Gastroesophageal sphincter (tissue), 4 donors: ENCODE results near the gene MRPL43. TPM values are rescaled to one million over a fixed set of nuclear protein-coding genes. Genes with fewer than 3 reads are reported as not detected.

ENCODE experiments used
- ATAC-seq: fragments of 150-250 bp; one replicate; pipeline ENCODE4 v1.9.1; 2016; ENCODE audit warnings: mild to moderate bottlenecking, moderate library complexity
- H3K27ac ChIP-seq, 4 donors: fragments of 200-600 bp; sonication (generic) in 3 of 4; 1 replicate in 3 of 4; 2 replicates in 1 of 4; pipeline ENCODE4 v1.5.1; 2016 to 2019
- H3K27me3 ChIP-seq: fragments of 200-600 bp; sonication (generic); one replicate; pipeline ENCODE4 v1.5.1; 2019
- H3K36me3 ChIP-seq, 2 donors: fragments of 200-600 bp; sonication (generic); one replicate each; pipeline ENCODE4 v1.5.1; 2019; ENCODE audit warnings: control low read depth in 1 of 2
- H3K4me1 ChIP-seq, 3 donors: fragments of 200-600 bp; sonication (generic); 1 replicate in 2 of 3; 2 replicates in 1 of 3; pipeline ENCODE4 v1.5.1; 2016 to 2019; ENCODE audit warnings: control low read depth in 2 of 3
- H3K4me3 ChIP-seq, 2 donors: fragments of 200-600 bp; sonication (generic); one replicate each; pipeline ENCODE4 v1.5.1; 2019; ENCODE audit warnings: mild to moderate bottlenecking in 1 of 2, moderate library complexity in 1 of 2
- H3K9me3 ChIP-seq, 3 donors: fragments of 200-600 bp; sonication (generic); one replicate each; pipeline ENCODE4 v1.5.1; 2017 to 2019; ENCODE audit warnings: control low read depth in 2 of 3
- CTCF ChIP-seq, 4 experiments: fragments of 200-600 bp in 2 of 4; fragments of 450-650 bp in 2 of 4; sonication (generic) in 1 of 4; IDR thresholded peaks; one replicate each; pipeline ENCODE4 v1.5.1; 2017 to 2019; ENCODE audit warnings: antibody characterized with exemption in 4 of 4, mild to moderate bottlenecking in 2 of 4, moderate library complexity in 2 of 4
- EP300 ChIP-seq: sonication (generic); formaldehyde crosslinking; IDR thresholded peaks from one replicate; pipeline ENCODE4 v1.6.1; 2017; ENCODE audit warnings: antibody characterized with exemption, mild to moderate bottlenecking
- POLR2A ChIP-seq, 2 donors: fragments of 450-650 bp; IDR thresholded peaks; one replicate each; pipeline ENCODE4 v1.6.1; 2017; ENCODE audit warnings: antibody characterized with exemption in 2 of 2, mild to moderate bottlenecking in 2 of 2, moderate library complexity in 1 of 2
- POLR2AphosphoS5 ChIP-seq: sonication (generic); formaldehyde crosslinking; IDR thresholded peaks from one replicate; pipeline ENCODE4 v1.6.1; 2017; ENCODE audit warnings: antibody characterized with exemption
- WGBS, 2 donors: methylation state at CpG; one replicate each; pipeline ENCODE4 v1.1.5; 2018; ENCODE audit warnings: low coverage in 1 of 2; 5-methylcytosine and 5-hydroxymethylcytosine counted together
- total RNA-seq, 4 donors: library from RNA; depleted of rRNA; stranded (reverse); fragments of >200 nt; gene quantifications; one replicate each; pipeline ENCODE4 v1.1.0, GENCODE V29; 2016

MRPL43 gene
- total RNA-seq, 4 donors from 2014 or later, result 58.0 to 93.8 (median 80.7) TPM

DNA sequence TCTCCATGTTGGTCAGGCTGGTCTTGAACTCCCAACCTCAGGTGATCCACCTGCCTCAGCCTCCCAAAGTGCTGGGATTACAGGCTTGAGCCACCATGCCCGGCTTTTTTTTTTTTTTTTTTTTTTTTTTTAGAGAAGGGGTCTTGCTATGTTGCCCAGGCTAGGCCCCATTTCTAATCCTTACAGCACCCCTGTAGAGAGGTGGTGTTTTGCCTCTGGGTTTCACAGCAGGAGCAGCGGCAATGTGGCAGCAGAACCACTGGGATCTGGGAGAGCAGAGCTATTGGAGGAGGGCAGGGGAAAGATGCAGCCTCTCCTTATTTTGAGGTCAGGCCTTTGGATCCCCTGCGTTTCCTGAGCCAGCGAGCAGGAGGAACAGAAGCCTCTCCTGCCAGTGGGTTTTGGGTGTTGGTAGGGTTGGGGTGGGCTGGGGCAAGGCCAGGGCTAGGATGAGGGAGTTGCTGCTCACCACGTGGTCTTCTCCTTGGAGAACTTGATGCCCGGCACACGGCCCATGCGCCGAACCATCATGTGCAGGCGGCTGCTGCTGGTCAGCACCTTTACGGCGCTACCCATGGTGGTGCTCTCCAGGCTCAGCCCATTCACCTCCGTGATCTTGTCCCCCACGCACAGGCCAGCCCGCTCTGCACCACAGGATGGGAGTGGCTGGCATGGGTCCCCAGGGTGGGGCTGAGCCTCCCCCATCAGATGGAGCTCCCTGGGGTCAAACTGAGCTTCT is 35.8 kb upstream of the MRPL43 start:
- no peak overlapping the region for H3K4me3 ChIP-seq
- no peaks in the 10 kb centered on the region for H3K36me3 ChIP-seq
- 94% methylated on average over 7 of the region's 15 CpGs; no CpG with 5 or more reads in 1 of the 2 donors for WGBS, 2 donors
- no peak for ATAC-seq
- peaks cover 0 to 12% (median 0%) of the 10 kb centered on the region in 3 donors for H3K4me1 ChIP-seq
- H3K9me3 ChIP-seq, result no peaks in the 10 kb centered on the region
- no peak overlapping the region for H3K27ac ChIP-seq
- TF ChIP-seq POLR2AphosphoS5 (no peak), CTCF (IDR thresholded peaks at IDR 0.05) (no peak), EP300 (no peak)
- H3K27me3 ChIP-seq, result peaks cover 29% of the 10 kb centered on the region

- H3K4me1 ChIP-seq, result peaks cover 0 to 14% (median 0%) of the 10 kb centered on the region in 3 donors
- H3K36me3 ChIP-seq, result no peaks in the 10 kb centered on the region
- H3K27me3 ChIP-seq, result peaks cover 39% of the 10 kb centered on the region
- TF ChIP-seq POLR2A (IDR thresholded peaks at IDR 0.05) (no peak), CTCF (IDR thresholded peaks at IDR 0.05) (no peak), POLR2AphosphoS5 (no peak), EP300 (no peak)
- WGBS, 2 donors, result 82 to 84% methylated on average over 3 to 8 of the region's 11 CpGs
- ATAC-seq, result no peak
- no peak overlapping the region for H3K4me3 ChIP-seq
- H3K9me3 ChIP-seq, result no peaks in the 10 kb centered on the region
- no peak overlapping the region for H3K27ac ChIP-seq
These were observed 34.5 kb upstream of the MRPL43 start for GRCh38 chr10:101021692-101022251.

GRCh38 chr10:101021239-101021638 is 33.9 kb upstream of the MRPL43 start:
- Histone ChIP-seq H3K27me3 (peaks cover 44% of the 10 kb centered on the region), H3K4me3 (no peak overlapping the region), H3K9me3 (no peaks in the 10 kb centered on the region), H3K27ac (no peak overlapping the region), H3K4me1 (peaks cover 0 to 14% (median 0%) of the 10 kb centered on the region in 3 donors), H3K36me3 (no peaks in the 10 kb centered on the region)
- TF ChIP-seq POLR2AphosphoS5 (no peak), CTCF (IDR thresholded peaks at IDR 0.05) (no peak), POLR2A (IDR thresholded peaks at IDR 0.05) (no peak)
- no peak for ATAC-seq
- WGBS, 2 donors, result 86% methylated on average over 1 of the region's 4 CpGs; no CpG with 5 or more reads in 1 of the 2 donors

GRCh38 chr10:101020427-101021075 is 33.3 kb upstream of the MRPL43 start:
- 80 to 82% methylated on average over 2 of the region's 10 CpGs for WGBS, 2 donors
- ATAC-seq, result no peak
- no peak for TF ChIP-seq POLR2AphosphoS5
- TF ChIP-seq EP300, result no peak
- TF ChIP-seq POLR2A (IDR thresholded peaks at IDR 0.05), result no peak
- no peak for TF ChIP-seq CTCF (IDR thresholded peaks at IDR 0.05)
- Histone ChIP-seq H3K27ac (no peak overlapping the region), H3K36me3 (no peaks in the 10 kb centered on the region), H3K9me3 (no peaks in the 10 kb centered on the region), H3K27me3 (peaks cover 51% of the 10 kb centered on the region), H3K4me1 (peaks cover 0 to 14% (median 0%) of the 10 kb centered on the region in 3 donors), H3K4me3 (no peak overlapping the region)
